OCI-LY3 (cell line): Measurements from ENCODE around the gene ROBO1.

Experiments used
- EZH2phosphoT487 ChIP-seq: fragments of 200-600 bp; shearing (Covaris generic); IDR thresholded peaks from 2 replicates; pipeline ENCODE4 v1.6.1; 2018; ENCODE audit warnings: antibody characterized with exemption, mixed run types, low read depth
- TF ChIP-seq, protein P1 (sequence below): fragments of 200-600, 300-600 bp; sonication (generic); IDR thresholded peaks from 2 replicates; pipeline ENCODE4 v1.5.1; 2014; ENCODE audit warnings: antibody characterized with exemption, low read length, low read depth

DNA sequence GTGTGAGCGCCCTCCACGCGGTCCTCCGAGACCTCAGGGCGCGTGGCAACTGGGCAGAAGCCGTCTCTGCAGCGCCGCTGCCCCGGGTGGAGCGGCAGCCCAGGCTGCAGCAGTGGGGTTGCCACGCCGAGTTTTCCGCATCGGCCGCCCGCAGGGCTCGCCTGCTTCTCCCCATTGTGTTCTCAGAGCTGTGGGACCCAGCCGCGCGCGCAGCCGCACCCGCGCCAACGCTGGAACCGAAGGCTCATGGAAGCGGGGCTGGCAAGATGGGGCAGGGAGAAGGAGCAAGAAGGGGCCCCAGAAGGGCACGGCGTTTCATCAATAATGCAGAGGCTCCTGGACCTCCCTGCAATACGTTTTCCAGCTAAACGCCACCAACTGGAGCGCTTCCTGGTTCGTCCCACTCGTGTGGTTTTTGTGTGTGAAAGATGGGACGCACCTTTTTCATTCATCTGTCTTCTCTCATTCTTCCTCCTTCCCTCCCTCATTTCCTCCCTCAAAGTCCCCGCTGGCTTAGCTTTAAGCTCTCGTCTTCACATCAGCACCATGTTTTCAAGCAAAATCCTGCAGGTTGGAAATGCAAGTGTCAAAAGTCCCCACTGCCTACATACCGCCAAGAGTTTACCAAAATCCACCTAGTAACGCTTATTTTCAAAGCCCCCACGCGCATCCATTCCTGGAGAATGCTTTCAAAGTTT lies 1.2 kb downstream of the ROBO1 start:
- TF ChIP-seq, protein P1, sequence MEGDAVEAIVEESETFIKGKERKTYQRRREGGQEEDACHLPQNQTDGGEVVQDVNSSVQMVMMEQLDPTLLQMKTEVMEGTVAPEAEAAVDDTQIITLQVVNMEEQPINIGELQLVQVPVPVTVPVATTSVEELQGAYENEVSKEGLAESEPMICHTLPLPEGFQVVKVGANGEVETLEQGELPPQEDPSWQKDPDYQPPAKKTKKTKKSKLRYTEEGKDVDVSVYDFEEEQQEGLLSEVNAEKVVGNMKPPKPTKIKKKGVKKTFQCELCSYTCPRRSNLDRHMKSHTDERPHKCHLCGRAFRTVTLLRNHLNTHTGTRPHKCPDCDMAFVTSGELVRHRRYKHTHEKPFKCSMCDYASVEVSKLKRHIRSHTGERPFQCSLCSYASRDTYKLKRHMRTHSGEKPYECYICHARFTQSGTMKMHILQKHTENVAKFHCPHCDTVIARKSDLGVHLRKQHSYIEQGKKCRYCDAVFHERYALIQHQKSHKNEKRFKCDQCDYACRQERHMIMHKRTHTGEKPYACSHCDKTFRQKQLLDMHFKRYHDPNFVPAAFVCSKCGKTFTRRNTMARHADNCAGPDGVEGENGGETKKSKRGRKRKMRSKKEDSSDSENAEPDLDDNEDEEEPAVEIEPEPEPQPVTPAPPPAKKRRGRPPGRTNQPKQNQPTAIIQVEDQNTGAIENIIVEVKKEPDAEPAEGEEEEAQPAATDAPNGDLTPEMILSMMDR: no peak
- TF ChIP-seq EZH2phosphoT487: no peak
